Lower leg skin (tissue), 4 donors: ENCODE data around the gene CDH16. TPM values are rescaled to one million over a fixed set of nuclear protein-coding genes. Genes with fewer than 3 reads are reported as not detected.

Source experiments
- DNase-seq, 2 donors: peaks; one replicate each; pipeline ENCODE4 v3.0.0-alpha.2; 2019; ENCODE audit warnings: low spot score in 2 of 2
- H3K4me3 ChIP-seq: fragments of 200-600 bp; sonication (generic); 2 replicates; pipeline ENCODE4 v1.5.1; 2017; ENCODE audit warnings: mild to moderate bottlenecking, low read depth; ENCODE audit not compliant: poor library complexity, severe bottlenecking
- CTCF ChIP-seq, 3 donors: fragments of 450-650 bp; IDR thresholded peaks; one replicate each; pipeline ENCODE4 v1.5.1; 2016; ENCODE audit warnings: antibody characterized with exemption in 3 of 3, mild to moderate bottlenecking in 3 of 3, moderate library complexity in 2 of 3
- POLR2A ChIP-seq, 2 donors: fragments of 450-650 bp; IDR thresholded peaks; one replicate each; pipeline ENCODE4 v1.6.1; 2016 to 2017; ENCODE audit warnings: antibody characterized with exemption in 2 of 2, mild to moderate bottlenecking in 1 of 2, moderate library complexity in 1 of 2
- WGBS, 2 donors: methylation state at CpG; one replicate each; pipeline ENCODE4 v1.1.5; 2018; 5-methylcytosine and 5-hydroxymethylcytosine counted together
- intact Hi-C: fragments of 100-400 bp; cut with DNase I; formaldehyde crosslinking; loops from one replicate; pipeline ENCODE4 v1.15.0; 2023; ENCODE audit warnings: low total_unique reads
- total RNA-seq, 4 donors: library from RNA; depleted of rRNA; stranded (reverse); fragments of >200 nt; gene quantifications; one replicate each; pipeline ENCODE4 v1.1.0, GENCODE V29; 2016

CDH16 gene
- total RNA-seq, 4 donors from 2014 or later = 0.10 to 0.58 TPM; not detected in 2

DNA sequence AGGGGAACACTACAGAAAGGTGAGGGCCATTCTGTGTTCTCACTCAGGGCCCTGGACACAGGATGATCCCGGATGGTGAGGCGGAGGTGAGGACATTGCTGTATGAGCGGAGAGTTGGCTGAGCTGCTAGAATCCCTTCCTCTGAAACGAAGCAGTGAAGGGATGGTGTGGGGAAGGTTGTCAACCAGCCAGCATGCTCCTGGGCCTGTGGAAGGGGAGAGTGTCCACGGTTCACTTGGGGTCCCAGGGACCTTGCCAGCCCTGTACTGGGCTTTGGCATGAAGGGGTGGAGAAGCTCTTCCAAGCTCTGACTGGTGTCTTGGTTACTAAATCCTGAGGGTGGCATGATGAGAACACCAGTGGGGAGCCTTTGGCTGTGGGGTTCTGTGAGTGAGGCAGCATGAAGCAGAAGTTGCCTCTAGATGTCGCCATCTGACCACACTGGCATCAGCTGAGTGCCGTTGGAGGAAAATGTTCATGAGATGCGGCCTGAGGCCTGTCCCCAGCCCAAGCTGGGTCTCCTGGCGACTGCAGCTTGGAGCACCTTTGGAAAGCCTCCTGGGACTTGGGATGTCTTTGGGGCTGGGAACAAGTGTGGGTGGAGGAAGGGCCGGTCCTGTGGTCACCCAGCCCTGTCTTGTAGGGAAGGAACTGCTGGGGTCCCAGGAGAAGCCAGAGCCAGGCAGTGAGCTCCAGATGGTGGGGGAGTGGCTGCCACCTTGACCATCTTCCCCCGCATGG lies 23.6 kb downstream of the CDH16 start:
- H3K4me3 ChIP-seq = no peak overlapping the region
- TF ChIP-seq CTCF (IDR thresholded peaks at IDR 0.05) (peak in 1 of 3 donors; percentile 37), POLR2A (IDR thresholded peaks at IDR 0.05) (no peak)
- DNase-seq = peak in 1 of 2 donors; percentile 54
- intact Hi-C loops = loop anchor here (10.0 kb wide), 1 partner anchor 80 kb away; no protein-coding TSS in a partner anchor
- WGBS, 2 donors = 42 to 46% methylated on average over 11 of the region's 11 CpGs

DNA sequence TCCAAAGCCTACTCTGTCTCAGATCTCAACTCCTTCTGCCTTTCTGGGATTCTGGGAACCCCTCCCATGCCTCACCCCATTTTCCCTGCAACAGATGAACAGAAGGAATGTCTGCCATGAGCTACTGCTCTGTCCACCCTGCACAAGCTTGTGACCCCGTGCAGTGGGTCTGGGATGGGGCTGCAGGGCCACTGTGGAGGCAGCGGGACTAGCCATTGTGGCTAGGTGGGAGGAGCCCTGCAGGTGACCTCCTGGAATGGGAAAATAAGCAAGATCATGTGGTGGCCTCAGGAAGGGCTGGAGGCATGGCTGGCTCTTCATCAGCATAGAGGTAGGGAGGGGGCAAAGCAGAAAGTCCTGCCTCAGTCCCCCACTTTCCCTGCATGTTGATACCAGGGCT lies 24.6 kb downstream of the CDH16 start:
- no peak overlapping the region for H3K4me3 ChIP-seq
- 74 to 89% methylated on average over 2 of the region's 2 CpGs for WGBS, 2 donors
- intact Hi-C loops = loop anchor here (10.0 kb wide), 1 partner anchor 81 kb away; no protein-coding TSS in a partner anchor
- TF ChIP-seq CTCF (IDR thresholded peaks at IDR 0.05) (no peak), POLR2A (IDR thresholded peaks at IDR 0.05) (no peak)
- DNase-seq = no peak

GRCh38 chr16:66891797-66892196 lies 26.9 kb downstream of the CDH16 start:
- TF ChIP-seq CTCF (IDR thresholded peaks at IDR 0.05) = no peak
- no peak for TF ChIP-seq POLR2A (IDR thresholded peaks at IDR 0.05)
- intact Hi-C loops = loop anchor here (10.0 kb wide), 1 partner anchor 83 kb away; no protein-coding TSS in a partner anchor

GRCh38 chr16:66891360-66891759 lies 27.3 kb downstream of the CDH16 start:
- intact Hi-C loops = loop anchor here (10.0 kb wide), 1 partner anchor 83 kb away; no protein-coding TSS in a partner anchor
- WGBS, 2 donors = 77 to 84% methylated on average over 4 of the region's 4 CpGs
- no peak for TF ChIP-seq CTCF (IDR thresholded peaks at IDR 0.05)
- TF ChIP-seq POLR2A (IDR thresholded peaks at IDR 0.05) = no peak
- no peak overlapping the region for H3K4me3 ChIP-seq
- DNase-seq = no peak

More at GRCh38 chr16:66891797-66892196, 26.9 kb downstream of the CDH16 start:
- whole genome bisulfite sequencing, 2 donors = 86 to 96% methylated on average over 6 of the region's 6 CpGs
- no peak overlapping the region for H3K4me3 ChIP-seq
- DNase-seq = no peak

GRCh38 chr16:66890799-66891198 lies 27.9 kb downstream of the CDH16 start:
- no peak for DNase-seq
- TF ChIP-seq POLR2A (IDR thresholded peaks at IDR 0.05) (no peak), CTCF (IDR thresholded peaks at IDR 0.05) (no peak)
- H3K4me3 ChIP-seq = no peak overlapping the region
- 79 to 84% methylated on average over 2 of the region's 2 CpGs for WGBS, 2 donors
- intact Hi-C loops = loop anchor here (10.0 kb wide), 1 partner anchor 84 kb away; no protein-coding TSS in a partner anchor
